ENCODE results near the gene LSMEM2.

Gene LSMEM2

DNA sequence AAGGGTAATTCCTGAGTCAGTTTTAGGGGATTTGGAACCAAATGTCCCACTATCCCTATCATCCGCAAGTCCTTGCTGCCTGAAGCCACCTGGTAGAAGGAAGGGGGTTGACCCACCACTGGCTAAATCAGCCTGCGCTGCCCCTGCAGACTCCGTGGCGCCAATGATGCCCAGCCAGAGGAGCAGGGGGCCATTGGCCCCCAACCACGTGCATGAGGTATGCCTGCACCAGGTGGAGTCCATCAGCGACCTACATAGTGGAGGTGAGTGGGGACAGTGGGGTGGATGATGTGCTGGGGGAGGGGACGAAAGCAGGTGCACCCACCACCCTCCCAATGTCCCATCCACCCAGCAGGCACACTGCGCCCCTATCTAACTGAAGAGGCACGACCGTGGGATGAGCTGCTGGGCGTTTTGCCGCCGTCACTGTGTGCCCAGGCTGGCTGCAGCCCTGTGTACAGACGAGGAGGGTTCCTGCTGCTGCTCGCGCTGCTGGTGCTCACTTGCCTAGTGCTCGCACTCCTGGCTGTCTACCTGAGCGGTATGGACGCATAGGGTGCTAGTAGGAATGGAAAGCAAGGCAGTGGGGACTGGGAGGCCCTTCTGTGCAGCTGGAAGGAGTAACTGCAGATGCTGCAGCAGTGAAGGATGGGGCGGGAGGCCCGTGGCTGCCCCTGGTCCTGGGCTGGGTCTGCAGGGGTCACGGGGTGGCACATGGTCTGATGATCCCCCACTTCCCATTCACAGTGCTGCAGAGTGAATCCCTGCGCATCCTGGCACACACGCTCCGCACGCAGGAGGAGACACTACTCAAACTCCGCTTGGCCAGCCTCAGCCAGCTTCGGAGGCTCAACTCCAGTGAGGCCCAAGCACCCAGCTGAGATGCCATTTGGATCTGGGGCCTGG, 7.7 kb downstream of the LSMEM2 start:
- no peak for DNase-seq

GRCh38 chr3:50287262-50287661, 8.4 kb downstream of the LSMEM2 start:
- no peak for DNase-seq

DNA sequence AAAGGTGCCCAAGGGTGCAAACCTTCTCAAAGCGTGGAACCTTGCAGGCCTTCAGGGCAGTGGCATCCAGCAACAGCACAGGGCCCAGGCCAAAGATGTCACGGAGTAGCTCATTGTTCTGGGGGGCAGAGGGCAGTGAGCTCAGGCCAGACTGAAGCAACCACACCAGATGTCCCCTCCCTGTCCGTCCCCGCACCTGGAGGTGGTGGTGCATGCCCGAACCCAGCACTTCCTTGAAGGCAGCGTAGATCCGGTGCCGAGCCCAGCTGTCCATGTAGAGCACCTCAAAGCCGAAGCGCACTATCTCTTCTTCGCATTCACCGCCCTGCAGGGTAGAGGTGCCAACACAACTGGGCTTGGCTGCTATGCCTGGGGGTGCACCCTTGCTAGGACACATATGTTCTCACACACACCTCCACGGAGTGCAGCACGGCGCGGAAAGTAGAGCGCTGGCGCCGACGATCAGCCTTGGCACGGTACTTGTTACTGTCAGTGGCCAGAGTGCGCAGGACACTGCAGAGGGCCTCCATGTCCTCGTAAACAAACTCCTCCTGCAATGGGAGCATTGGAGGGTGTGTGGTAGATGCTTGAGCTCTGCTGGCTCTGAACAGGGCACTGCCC, 9.6 kb downstream of the LSMEM2 start:
- no peak for DNase-seq

DNA sequence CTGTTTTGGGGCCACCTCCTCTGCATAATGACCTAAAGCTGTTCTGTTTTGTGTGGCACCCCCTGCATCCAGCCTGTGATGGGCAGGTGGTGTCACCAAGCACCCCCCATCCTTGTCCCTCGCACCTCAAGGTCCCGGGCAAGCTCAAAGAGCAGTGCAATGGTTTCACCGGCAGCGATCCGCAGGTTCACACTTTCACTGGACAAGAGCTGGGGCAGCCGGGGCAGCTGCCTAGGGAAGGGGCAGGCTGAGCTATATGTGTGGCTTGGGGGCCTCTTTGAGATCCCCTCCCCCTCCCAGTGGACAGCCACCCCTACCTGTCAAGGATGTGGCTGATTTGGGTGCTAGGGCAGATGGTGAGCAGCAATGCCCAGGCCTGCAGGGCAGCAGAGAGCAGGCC, 10.2 kb downstream of the LSMEM2 start:
- no peak for DNase-seq

- DNase-seq = no peak
Observed at GRCh38 chr3:50290161-50290641, 11.3 kb downstream of the LSMEM2 start.

DNA sequence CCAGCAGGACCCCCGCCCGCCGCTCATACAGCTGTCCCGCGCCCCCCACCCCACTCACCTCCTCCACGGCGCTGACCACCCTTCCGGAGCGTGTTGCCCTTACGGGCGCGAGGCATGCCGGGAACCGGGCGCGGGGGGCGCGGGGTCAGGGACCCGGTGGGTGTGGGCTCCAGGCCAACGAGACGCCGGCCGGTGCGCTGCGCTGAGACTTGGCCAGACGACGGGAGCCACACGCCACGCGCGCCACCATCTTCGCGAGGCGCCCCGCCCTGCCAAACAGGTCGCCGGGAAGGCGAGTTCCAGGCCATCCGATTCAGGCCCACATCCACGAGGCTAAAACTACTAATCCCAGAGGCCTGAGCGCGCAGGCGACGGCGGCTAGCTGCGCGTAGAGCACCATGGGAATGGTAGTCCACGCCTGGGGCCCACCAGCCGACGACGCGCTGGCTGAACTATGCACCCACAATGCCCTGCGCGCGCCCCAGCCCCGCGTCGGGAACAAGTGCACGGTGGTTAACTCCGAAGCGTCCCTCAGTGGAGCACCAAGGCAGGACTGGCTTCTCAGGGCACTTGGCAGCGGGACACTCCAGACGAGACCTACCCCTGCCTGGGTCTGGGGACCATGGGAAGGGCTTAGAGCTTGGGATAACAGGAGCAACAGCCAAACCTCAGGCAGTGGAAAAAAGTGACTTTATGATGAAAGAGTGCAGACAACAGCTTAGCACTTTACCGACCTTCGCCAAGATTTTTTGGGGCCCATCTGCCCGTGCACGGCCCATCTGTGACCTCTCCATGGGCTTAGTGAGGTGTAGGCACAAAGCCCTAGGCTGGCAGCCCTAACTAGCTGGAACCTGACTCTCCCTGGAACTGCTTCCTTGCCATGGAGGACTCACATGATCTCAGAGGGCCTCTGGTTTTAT, 13.5 kb downstream of the LSMEM2 start, which contains the start of gene IFRD2:
Gene IFRD2, minus strand, starts transcription at position 271 of the 920 bp plus-strand sequence. Its CDS starts 155 bp downstream, at position 116.
- DNase-seq = peak; percentile 92 to 97

GRCh38 chr3:50293079-50293801, 14.4 kb downstream of the LSMEM2 start:
- DNase-seq = no peak

GRCh38 chr3:50294089-50294488, 15.2 kb downstream of the LSMEM2 start:
- DNase-seq = no peak

GRCh38 chr3:50294492-50295403, 15.9 kb downstream of the LSMEM2 start:
- DNase-seq = no peak

DNA sequence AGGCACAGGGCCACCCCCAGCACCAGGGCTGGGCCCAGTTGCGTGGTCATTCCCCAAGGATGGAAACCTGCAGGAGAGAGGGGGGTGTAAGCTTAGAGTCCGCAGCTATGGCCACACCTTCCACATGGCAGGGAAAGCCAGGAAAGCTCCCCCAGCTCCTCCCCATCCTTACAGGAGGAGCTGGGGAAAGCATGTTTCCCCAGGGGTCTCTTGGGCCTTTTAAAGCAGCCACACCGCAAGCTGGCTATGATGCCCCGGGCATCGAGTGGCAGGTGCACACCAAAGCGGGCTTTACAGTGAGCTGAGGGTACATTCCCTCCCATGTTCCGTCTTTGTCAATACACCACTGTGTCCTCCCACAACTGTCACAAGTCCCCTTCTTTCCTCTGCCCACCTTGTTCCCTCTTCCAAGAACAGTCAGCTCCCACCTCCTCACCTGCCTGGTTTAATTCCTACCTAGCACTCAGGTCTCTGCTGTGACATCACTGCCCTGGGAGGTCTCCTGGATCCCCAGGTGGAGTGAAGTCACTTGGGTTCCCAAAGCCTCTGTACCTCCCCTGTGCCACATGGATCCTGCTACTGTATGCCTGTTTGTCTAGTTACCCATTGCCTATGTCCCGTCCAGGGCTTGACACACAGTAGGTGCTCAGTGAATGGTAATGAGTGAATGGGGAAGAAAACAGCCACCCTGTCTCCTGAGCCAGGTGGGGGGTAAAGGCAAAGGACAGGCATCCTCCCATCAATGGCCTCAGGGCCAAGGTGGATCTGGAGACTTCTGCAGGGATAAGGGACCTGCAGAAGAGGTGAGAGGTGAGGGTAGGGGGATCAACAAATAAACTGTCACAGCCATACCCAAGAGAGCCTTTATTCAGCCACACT, 16.9 kb downstream of the LSMEM2 start:
- no peak for DNase-seq

DNA sequence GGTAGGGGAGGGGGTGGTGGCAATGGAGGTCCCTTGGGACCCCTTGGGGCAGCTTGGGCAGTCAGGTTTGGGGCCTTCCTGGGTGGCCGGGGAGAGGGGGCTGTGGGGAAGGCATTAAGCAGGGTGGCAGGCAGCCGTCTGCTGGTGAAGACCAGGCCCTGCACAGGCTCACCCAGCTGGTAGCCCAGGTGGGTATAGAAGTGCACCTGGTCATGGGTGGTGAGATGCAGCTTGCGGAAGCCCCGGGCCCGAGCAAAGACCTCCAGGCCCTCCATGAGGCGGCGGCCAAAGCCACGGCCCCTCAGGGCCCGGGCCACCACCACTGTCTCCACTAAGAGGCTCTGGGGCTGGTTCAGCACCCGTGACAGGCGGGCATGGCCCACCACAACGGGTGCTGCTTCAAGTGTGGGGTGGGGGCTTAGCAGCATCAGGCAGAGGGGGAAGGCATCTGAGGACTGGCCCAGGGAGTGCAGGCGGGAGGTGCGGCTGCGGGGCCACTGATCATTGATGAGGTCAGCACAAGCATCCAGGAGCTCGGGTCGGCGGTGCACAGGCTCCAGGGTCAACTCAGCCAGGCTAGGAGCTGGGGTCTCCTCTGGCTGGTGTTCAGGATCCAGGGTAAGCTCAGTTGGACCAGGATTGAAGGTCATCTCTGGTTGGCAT, 18.0 kb downstream of the LSMEM2 start:
- no peak for DNase-seq

DNA sequence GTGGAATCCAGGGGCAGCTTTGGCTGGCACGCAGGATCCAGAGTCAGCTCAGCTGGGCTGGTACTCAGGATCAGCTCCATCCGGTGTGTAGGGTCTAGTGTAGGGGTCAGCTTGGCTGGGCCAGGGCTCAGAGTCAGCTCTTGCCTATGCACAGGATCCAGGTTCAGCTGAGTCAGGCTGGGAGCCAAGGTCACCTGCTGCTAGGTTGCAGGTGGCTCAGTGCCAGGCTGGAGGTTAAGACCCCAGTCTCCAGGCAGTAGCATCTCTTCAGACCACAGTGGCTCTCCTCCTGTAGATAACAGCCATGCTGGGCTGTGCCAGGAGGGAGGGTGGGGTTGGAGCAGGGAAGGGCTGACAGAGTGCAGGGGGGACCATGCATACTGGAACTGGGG, 18.5 kb downstream of the LSMEM2 start:
- no peak for DNase-seq

- no peak for DNase-seq
Observed at GRCh38 chr3:50297896-50298725, 19.2 kb downstream of the LSMEM2 start.

DNA sequence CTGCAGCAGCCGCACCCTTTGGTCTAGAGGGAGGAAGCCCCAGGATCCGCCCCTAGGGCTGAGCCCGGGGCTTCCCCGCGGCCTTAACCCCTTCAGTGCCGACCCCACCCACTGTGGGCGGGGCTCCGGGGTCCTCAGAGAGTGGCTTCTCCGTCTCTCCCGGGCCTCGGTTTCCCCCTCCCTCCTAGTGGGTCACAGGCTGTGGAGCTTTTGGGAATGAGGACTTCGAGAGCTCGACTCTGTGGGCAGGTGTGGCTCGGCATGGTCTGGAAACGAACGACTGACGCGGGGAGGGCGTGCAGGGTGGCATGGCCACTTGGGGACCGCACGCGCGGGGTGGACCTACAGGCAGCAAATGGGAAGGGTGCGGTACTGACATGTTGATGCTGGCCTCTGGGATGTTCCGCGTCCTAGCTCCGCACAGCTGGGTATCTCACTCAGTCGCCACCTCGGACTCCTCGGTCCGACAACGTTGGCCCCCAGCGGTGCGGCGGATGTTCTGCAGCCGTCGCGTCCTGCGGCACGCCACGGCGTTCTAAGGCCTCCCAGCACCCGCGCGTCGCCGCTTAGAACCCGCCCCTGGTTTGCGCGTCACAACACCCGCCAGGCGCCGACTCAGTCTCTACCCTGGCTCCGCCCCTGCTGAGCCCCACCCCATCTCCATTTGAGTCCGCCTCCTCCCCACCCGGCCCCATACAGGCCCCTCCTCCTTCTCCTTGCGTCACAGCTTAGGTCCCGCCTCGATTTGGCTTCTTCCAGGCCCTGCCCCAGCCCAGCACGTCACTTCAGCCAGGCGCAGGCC, 20.1 kb downstream of the LSMEM2 start, which contains the start of the genes HYAL3 and NAA80:
Gene HYAL3, minus strand, starts transcription at position 570 of the 802 bp plus-strand sequence. CDS start 3,803 bp downstream, outside the sequence.
Gene NAA80, minus strand, starts transcription at position 570 of the 802 bp plus-strand sequence. CDS start 1,942 bp downstream, outside the sequence.
- DNase-seq = peak; percentile 97 to 99

- DNase-seq = no peak
Observed at GRCh38 chr3:50299638-50299928, 20.7 kb downstream of the LSMEM2 start.

DNA sequence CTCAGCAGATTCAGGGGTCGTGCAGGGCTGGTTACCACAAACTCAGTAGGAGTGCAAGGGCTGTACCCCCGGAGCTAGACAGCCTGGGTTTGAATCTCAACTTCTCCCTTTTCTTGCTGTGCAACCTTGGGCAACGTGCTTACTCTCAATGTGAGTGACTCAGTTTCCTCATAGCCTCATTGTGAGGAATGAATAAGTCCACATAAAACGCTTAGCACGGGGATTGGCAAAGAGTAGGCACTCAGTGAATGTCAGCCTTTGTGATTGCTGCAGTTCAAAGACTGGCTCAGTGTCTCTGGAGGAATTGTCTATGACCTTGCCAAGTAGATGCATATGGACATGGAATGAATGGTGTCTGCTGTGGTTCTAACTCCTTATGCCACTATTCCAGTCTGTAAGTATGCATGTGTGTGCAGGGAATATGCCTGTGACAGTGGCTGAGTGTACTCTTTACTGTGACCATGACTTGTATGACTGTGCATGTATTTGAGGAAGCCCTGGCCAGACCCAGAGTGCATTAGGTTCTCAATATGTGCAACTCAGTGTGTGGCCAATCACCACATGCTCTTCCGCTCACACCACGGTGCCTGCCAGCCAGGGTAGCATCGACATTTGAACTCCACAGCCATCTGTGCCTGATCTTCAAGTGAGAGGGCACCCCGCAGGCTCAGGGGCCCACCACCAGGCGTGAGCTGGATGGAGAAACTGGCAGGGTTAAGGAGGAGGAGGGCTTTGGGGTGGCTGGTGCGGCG, 21.2 kb downstream of the LSMEM2 start:
- DNase-seq = no peak

All from stimulated activated CD4-positive, alpha-beta T cell treated with anti-CD3 and anti-CD28 coated beads, Interleukin-4, amount 100 ng/mL, for 4 hours (primary cell).